Heart right ventricle (tissue), 16 donors: ENCODE results near the gene GNB1L. TPM values are rescaled to one million over a fixed set of nuclear protein-coding genes. Genes with fewer than 3 reads are reported as not detected.

Source experiments
- ATAC-seq, 8 donors: fragments of 200-7000 bp; cut with Tn5 transposase; one replicate each; pipeline ENCODE4 v1.9.1; 2020; ENCODE audit warnings: mild to moderate bottlenecking in 8 of 8, moderate library complexity in 8 of 8, moderate number of reproducible peaks in 1 of 8
- DNase-seq, 2 donors: peaks; one replicate each; pipeline ENCODE4 v3.0.0-alpha.2; 2020
- H3K27ac ChIP-seq, 10 donors: fragments of 200-600 bp; sonication (generic) in 2 of 10; one replicate each; pipeline versions ENCODE4 v1.5.0 to v1.8.0; 2020 to 2022; ENCODE audit warnings: mild to moderate bottlenecking in 3 of 10
- H3K27me3 ChIP-seq, 7 donors: fragments of 200-600 bp; one replicate each; pipeline ENCODE4 v1.8.0; 2021 to 2022; ENCODE audit warnings: mild to moderate bottlenecking in 2 of 7
- H3K36me3 ChIP-seq, 9 donors: fragments of 200-600 bp; sonication (generic) in 1 of 9; one replicate each; pipeline versions ENCODE4 v1.5.0 to v1.8.0; 2020 to 2022; ENCODE audit warnings: mild to moderate bottlenecking in 2 of 9
- H3K4me1 ChIP-seq, 9 donors: fragments of 200-600 bp; sonication (generic) in 1 of 9; one replicate each; pipeline versions ENCODE4 v1.5.0 to v1.8.0; 2020 to 2022; ENCODE audit warnings: mild to moderate bottlenecking in 4 of 9
- H3K4me3 ChIP-seq, 10 donors: fragments of 200-600 bp; sonication (generic) in 2 of 10; one replicate each; pipeline versions ENCODE4 v1.5.0 to v1.8.0; 2020 to 2022; ENCODE audit warnings: mild to moderate bottlenecking in 7 of 10, moderate library complexity in 2 of 10
- H3K9me3 ChIP-seq, 11 donors: fragments of 200-600 bp in 10 of 11; sonication (generic) in 2 of 11; one replicate each; pipeline versions ENCODE4 v1.5.0 to v1.8.0; 2013 to 2022; ENCODE audit warnings: mild to moderate bottlenecking in 2 of 11, control low read depth in 1 of 11, moderate library complexity in 1 of 11
- CTCF ChIP-seq, 9 donors: fragments of 200-600 bp; sonication (generic) in 2 of 9; IDR thresholded peaks; one replicate each; pipeline versions ENCODE4 v1.5.0 to v1.8.0; 2021 to 2022; ENCODE audit warnings: antibody characterized with exemption in 9 of 9, mild to moderate bottlenecking in 5 of 9, moderate library complexity in 1 of 9
- WGBS, 2 donors: extraction: QIAGEN DNeasy Blood & Tissue Kit; methylation state at CpG; one replicate each; pipeline ENCODE4 v1.1.7; 2013; ENCODE audit warnings: inconsistent platforms in 1 of 2; 5-methylcytosine and 5-hydroxymethylcytosine counted together
- intact Hi-C, 10 donors: fragments of 100-400 bp; cut with DNase I; formaldehyde crosslinking; loops; one replicate each; pipeline versions ENCODE4 v1.11.1 to v1.14.2; 2022
- polyA plus RNA-seq, 2 donors: library from polyadenylated mRNA; stranded (reverse); fragments of 200-250 nt; gene quantifications; one replicate each; pipeline ENCODE4 v1.2.3, GENCODE V29; 2013
- total RNA-seq, 10 donors: library from RNA; stranded (reverse); fragmentation: NEBNext Ultra II Directional in 3 of 10; extraction: Animal tissue kit (Norgen Biotek cat#: 25700) in 3 of 10; gene quantifications; one replicate each; pipeline versions ENCODE4 v1.2.1 to v1.2.4, GENCODE V29; 2021 to 2023
- donor health status: Arrhythmogenic right ventricular cardiomyopathy.
- donor health status: ischemic (EF 13 %, LVEDD 7.1; RV severe dilation, severe dysfunction).
- donor health status: healthy with polysubstance abuse.
- donor health status: DM: no; HTN: yes; CAD: no.
- donor health status: DM: no; HTN: no; CAD: no.
- donor health status: ischemic (EF 25% LVEDD 6.9; RV normal size, moderate dysfunction).
- donor health status: ischemic (EF 25% LVEDD 5.7; RV mildly dilated, moderate dysfunction).
- donor health status: healthy.
- donor health status: DM: yes; HTN: yes; CAD: no.
- donor health status: Ischemic cardiomyopathy.
- donor health status: ischemic (EF 35%, LVEDD 5.7; RV mildly dilated, moderate dysfunction).
- donor health status: nonischemic (EF 11% LVEDD 7.7; RV severe dilation, severe dysfunction).
- donor health status: DM: yes; HTN: yes; CAD: no.
- donor health status: PGD.
- donor health status: ischemic (EF 29% LVEDD 5.4; RV normal size, mild dysfunction).
- donor health status: nonischemic (EF 23%, LVEDD 6.1; RV moderate dilation, normal function).

Gene GNB1L
- total and polyA plus RNA-seq, 12 donors = 0.76 to 9.3 (median 1.9) TPM

DNA sequence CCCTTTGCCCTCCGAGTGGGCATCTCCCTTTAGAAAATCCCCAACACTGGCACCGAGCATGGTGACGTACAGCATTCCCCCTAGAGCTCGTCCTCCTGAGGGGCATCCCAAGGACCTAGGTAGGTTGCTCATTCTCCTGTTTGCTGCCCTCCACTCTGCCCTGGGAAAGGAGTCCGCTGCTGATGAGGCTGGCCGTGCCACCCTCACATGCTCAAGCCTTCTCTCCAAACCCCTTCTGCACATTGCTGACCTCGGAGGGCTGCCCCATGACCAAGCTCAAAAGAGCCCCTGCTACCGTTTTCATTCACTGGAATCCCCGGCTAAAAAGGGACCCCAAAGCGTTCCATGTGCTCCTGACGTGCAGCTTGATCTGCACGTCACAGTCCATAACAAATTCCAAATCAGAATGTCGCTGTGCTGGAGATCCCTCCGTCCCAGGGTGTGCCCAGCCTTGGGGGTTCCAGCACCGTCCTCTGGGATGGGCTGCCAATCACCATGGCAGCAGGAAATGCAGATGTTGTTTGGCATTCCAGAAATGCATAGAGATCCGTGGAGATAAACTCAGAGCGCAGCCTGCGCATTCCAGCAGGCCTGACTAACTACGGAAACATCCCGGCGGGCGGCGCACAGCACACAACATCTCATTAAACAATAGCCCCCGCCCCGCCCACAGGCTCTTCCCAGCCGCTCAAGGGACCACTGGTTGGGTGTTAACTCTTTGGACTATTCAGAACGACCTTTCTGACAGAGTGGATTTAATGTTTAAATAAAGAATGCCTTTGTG lies 26.3 kb upstream of the GNB1L start:
- no peak for TF ChIP-seq CTCF (IDR thresholded peaks at IDR 0.05)
- H3K9me3 ChIP-seq = no peaks in the 10 kb centered on the region
- intact Hi-C loops = no loop called here
- H3K27me3 ChIP-seq = no peaks in the 10 kb centered on the region
- H3K4me3 ChIP-seq = peak overlapping the region in 2 of 10 donors; percentile 5 to 14
- H3K27ac ChIP-seq = peak overlapping the region in 2 of 10 donors; percentile 47 to 76
- peaks cover 0 to 30% (median 0%) of the 10 kb centered on the region in 9 donors for H3K36me3 ChIP-seq
- WGBS, 2 donors = 50 to 53% methylated on average over 27 of the region's 27 CpGs
- DNase-seq = peak in 1 of 2 donors; percentile 51
- peak in 7 of 8 donors; percentile 45 to 74 (median 66) for ATAC-seq
- H3K4me1 ChIP-seq = peaks cover 0 to 17% (median 11%) of the 10 kb centered on the region in 9 donors

- 93 to 94% methylated on average over 34 of the region's 34 CpGs for WGBS, 2 donors
- ATAC-seq = no peak
- intact Hi-C loops = no loop called here
- no peak overlapping the region for H3K4me3 ChIP-seq
- no peak for TF ChIP-seq CTCF (IDR thresholded peaks at IDR 0.05)
- no peak for DNase-seq
- H3K4me1 ChIP-seq = peaks cover 0 to 17% (median 9%) of the 10 kb centered on the region in 9 donors
- no peaks in the 10 kb centered on the region for H3K9me3 ChIP-seq
- no peaks in the 10 kb centered on the region for H3K27me3 ChIP-seq
- peaks cover 0 to 30% (median 0%) of the 10 kb centered on the region in 9 donors for H3K36me3 ChIP-seq
- peak overlapping the region in 1 of 10 donors; percentile 66 for H3K27ac ChIP-seq
Observed at GRCh38 chr22:19879992-19880785, 25.5 kb upstream of the GNB1L start.

DNA sequence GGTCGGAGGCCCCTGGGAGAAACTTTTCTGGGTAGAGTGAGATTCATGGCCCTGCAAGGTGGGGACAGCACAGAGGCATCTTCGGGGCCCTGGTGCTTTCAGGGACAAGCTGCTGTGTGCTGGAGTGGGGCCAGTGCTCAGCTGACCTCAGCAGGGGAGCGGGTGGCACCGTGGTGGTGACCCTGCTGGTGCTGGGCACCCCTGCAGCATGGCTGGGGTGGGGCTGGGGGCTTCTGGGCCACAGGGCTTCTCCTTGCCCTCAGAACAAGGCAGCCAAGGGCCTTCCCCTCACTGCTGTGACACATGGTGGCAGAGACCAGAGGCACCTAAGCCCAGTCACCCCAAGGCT lies 24.9 kb upstream of the GNB1L start:
- DNase-seq (no peak), ATAC-seq (no peak)
- no peak for TF ChIP-seq CTCF (IDR thresholded peaks at IDR 0.05)
- Histone ChIP-seq H3K36me3 (peaks cover 0 to 30% (median 0%) of the 10 kb centered on the region in 9 donors), H3K27ac (no peak overlapping the region), H3K4me3 (no peak overlapping the region), H3K4me1 (peaks cover 2 to 22% (median 12%) of the 10 kb centered on the region in 9 donors), H3K9me3 (no peaks in the 10 kb centered on the region), H3K27me3 (no peaks in the 10 kb centered on the region)
- 74 to 80% methylated on average over 4 of the region's 4 CpGs for WGBS, 2 donors
- intact Hi-C loops = no loop called here

DNA sequence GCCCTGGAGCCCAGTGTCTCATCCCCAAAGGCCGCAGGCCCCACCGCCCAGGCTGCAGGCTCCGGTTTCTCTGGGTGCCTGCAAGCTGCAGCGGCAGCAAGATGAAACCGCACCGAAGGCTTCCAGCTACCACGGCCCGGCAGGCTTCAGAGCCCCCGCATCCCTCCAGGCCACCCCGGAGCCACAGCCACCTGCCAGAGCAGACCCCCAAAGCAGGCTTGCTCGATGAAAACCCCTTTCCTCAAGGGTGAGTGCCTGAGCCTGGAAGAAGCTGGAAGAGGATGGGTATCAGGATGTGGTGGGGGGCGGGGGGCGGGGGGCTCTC lies 24.5 kb upstream of the GNB1L start:
- no peak for ATAC-seq
- 94% methylated on average over 13 of the region's 13 CpGs for WGBS, 2 donors
- Histone ChIP-seq H3K4me3 (no peak overlapping the region), H3K27ac (no peak overlapping the region), H3K36me3 (peaks cover 0 to 30% (median 0%) of the 10 kb centered on the region in 9 donors), H3K9me3 (no peaks in the 10 kb centered on the region), H3K27me3 (no peaks in the 10 kb centered on the region), H3K4me1 (peaks cover 2 to 26% (median 16%) of the 10 kb centered on the region in 9 donors)
- no peak for TF ChIP-seq CTCF (IDR thresholded peaks at IDR 0.05)
- intact Hi-C loops = no loop called here
- no peak for DNase-seq
